MCF 10A (cell line): ENCODE measurements around the gene SORBS1. TPM values are rescaled to one million over a fixed set of nuclear protein-coding genes. Genes with fewer than 3 reads are reported as not detected.

Source experiments
- BruUV-seq: library from RNA; stranded (reverse); fragments of 400-500 nt; replicated peaks from 2 replicates; lab custom pipeline; 2021; lab: Mats Ljungman, UMichigan
- CTCF ChIA-PET: fragments of 300-600 bp; sonication (Branson Sonifier 250); formaldehyde crosslinking; extraction: SDS; loops from one replicate; lab custom pipeline; 2021; ENCODE audit warnings: antibody characterized with exemption, inconsistent platforms; lab: Yijun Ruan, JAX
- POLR2A ChIA-PET: fragments of 300-600, 350-650 bp; sonication (Branson Sonifier 250); formaldehyde crosslinking; extraction: SDS; loops from one replicate; lab custom pipeline; 2020; ENCODE audit warnings: antibody characterized with exemption, inconsistent platforms; lab: Yijun Ruan, JAX
- DNase-seq: peaks from one replicate; pipeline ENCODE4 v3.0.0-alpha.2; 2018; ENCODE audit not compliant: unreplicated experiment
- H3K27ac Mint-ChIP-seq: one replicate; pipeline ENCODE4 v1.8.0; 2022; ENCODE audit warnings: mild to moderate bottlenecking, low read depth, mixed read lengths; ENCODE audit not compliant: unreplicated experiment
- H3K27me3 Mint-ChIP-seq: one replicate; pipeline ENCODE4 v1.8.0; 2022; ENCODE audit warnings: mixed read lengths; ENCODE audit not compliant: insufficient read depth, unreplicated experiment
- H3K36me3 Mint-ChIP-seq: one replicate; pipeline ENCODE4 v1.8.0; 2022; ENCODE audit warnings: mild to moderate bottlenecking, moderate library complexity, mixed read lengths; ENCODE audit not compliant: insufficient read depth, unreplicated experiment
- H3K4me1 Mint-ChIP-seq: one replicate; pipeline ENCODE4 v1.8.0; 2022; ENCODE audit warnings: mixed read lengths; ENCODE audit not compliant: insufficient read depth, unreplicated experiment
- H3K4me3 Mint-ChIP-seq: one replicate; pipeline ENCODE4 v1.8.0; 2022; ENCODE audit warnings: mild to moderate bottlenecking, moderate library complexity, mixed read lengths; ENCODE audit not compliant: unreplicated experiment
- H3K9me3 Mint-ChIP-seq: one replicate; pipeline ENCODE4 v1.8.0; 2022; ENCODE audit warnings: mixed read lengths; ENCODE audit not compliant: unreplicated experiment
- intact Hi-C: fragments of 100-400 bp; cut with micrococcal nuclease; formaldehyde crosslinking; loops from 2 replicates; pipeline ENCODE4 v1.14.1; 2022
- total RNA-seq: library from RNA; stranded (reverse); gene quantifications from 2 replicates; pipeline ENCODE4 v1.2.3, GENCODE V29; 2022
- TF ChIP-seq, protein P1 (sequence below): fragments of 200-600 bp; IDR thresholded peaks from one replicate; pipeline ENCODE4 v1.8.0; 2022; ENCODE audit warnings: antibody characterized with exemption, mild to moderate bottlenecking; ENCODE audit not compliant: unreplicated experiment

The SORBS1 gene
- total RNA-seq, 1 experiment from 2014 or later = 1.0 TPM

DNA sequence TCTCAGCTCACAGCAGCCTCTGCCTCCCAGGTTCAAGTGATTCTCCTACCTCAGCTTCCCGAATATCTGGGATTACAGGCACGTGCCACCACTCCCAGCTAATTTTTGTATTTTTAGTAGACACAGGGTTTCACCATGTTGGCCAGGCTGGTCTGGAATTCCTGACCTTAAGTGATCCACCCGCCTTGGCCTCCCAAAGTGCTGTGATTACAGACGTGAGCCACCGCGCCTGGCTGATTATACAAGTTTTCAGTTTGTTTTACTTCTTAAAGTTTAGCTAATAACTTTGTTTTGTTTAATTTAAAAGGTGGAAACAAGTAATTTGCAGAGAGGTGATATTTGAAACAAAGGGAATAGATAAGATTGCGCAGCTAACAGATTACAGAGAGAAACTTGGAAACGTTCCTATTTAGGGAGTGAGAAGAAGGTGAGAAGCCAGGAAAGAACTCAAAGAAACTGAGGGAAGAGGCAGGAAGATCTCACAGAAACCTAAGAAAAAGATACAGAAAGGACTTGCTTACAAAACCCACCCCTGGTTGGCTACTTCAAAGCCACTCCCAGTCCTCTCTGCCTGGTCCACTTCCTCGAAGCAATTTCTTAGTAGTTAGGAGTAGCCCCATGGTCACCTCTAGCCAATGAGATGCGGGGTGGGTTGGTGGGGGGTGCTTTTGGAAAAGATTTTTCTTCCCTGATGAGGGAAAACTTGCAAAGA is 255.4 kb downstream of the SORBS1 start:
- ChIA-PET CTCF (interaction anchor here (0.6 kb wide), 2 partner anchors 45 to 317 kb away, joined by 3 read pairs; no protein-coding TSS in a partner anchor), POLR2A (no interaction called here)
- no peak overlapping the region for H3K27ac Mint-ChIP-seq
- no peak for DNase-seq
- intact Hi-C loops = loop anchor here (5.0 kb wide), 3 partner anchors 43 to 58 kb away; no protein-coding TSS in a partner anchor
- peaks cover 8% of the 10 kb centered on the region for H3K27me3 Mint-ChIP-seq
- H3K4me1 Mint-ChIP-seq = peaks cover 27% of the 10 kb centered on the region
- no TSS peak for BruUV-seq
- no peaks in the 10 kb centered on the region for H3K9me3 Mint-ChIP-seq
- no peak overlapping the region for H3K4me3 Mint-ChIP-seq
- TF ChIP-seq, protein P1, sequence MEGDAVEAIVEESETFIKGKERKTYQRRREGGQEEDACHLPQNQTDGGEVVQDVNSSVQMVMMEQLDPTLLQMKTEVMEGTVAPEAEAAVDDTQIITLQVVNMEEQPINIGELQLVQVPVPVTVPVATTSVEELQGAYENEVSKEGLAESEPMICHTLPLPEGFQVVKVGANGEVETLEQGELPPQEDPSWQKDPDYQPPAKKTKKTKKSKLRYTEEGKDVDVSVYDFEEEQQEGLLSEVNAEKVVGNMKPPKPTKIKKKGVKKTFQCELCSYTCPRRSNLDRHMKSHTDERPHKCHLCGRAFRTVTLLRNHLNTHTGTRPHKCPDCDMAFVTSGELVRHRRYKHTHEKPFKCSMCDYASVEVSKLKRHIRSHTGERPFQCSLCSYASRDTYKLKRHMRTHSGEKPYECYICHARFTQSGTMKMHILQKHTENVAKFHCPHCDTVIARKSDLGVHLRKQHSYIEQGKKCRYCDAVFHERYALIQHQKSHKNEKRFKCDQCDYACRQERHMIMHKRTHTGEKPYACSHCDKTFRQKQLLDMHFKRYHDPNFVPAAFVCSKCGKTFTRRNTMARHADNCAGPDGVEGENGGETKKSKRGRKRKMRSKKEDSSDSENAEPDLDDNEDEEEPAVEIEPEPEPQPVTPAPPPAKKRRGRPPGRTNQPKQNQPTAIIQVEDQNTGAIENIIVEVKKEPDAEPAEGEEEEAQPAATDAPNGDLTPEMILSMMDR = no peak
- no peaks in the 10 kb centered on the region for H3K36me3 Mint-ChIP-seq

DNA sequence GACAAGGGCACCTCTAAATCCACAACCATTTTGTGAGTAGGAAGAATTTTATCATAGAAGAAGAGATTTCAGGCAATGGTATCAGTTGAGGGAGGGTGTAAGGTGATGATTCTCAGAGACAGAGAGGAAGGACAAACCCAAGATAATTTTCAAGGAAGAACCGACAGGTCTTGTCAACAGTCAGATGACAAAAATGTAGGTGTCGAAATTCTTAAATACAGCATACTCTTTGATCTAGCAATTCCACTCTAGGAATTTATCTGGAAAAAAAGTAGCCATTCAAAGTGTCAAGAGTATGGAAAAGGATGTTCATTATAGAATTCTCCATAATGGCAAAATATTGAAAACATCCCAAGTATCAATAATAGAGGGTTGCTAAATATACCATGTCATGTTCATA is 256.2 kb downstream of the SORBS1 start:
- CTCF ChIA-PET = no interaction called here
- intact Hi-C loops = loop anchor here (5.0 kb wide), 3 partner anchors 43 to 58 kb away; no protein-coding TSS in a partner anchor
- H3K4me3 Mint-ChIP-seq = no peak overlapping the region
- DNase-seq = no peak
- TF ChIP-seq, protein P1 = no peak
- H3K36me3 Mint-ChIP-seq = no peaks in the 10 kb centered on the region
- POLR2A ChIA-PET = no interaction called here
- H3K27me3 Mint-ChIP-seq = peaks cover under 1% of the 10 kb centered on the region
- BruUV-seq = no TSS peak
- peaks cover 21% of the 10 kb centered on the region for H3K4me1 Mint-ChIP-seq
- H3K9me3 Mint-ChIP-seq = no peaks in the 10 kb centered on the region
- no peak overlapping the region for H3K27ac Mint-ChIP-seq

DNA sequence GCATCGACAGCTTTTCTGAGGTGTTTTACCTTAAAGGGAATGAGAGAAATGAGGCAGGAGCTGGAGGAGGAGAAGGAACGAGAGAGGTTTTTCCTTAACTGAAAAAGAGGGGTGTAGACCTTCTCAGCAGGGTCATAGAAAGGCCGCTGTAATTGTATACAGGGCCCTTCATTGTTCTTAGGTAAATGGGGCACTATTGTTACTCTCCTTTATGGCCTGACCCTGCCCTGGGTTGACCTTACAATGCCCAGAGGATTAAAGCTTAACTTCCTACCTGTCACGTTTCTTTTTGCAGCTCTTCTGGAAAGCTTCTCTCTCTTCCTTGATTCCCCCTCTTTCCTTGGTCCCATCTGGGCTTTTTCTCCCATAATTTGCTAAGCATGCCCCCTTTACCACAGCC is 256.7 kb downstream of the SORBS1 start:
- Mint-ChIP-seq H3K27me3 (no peaks in the 10 kb centered on the region), H3K27ac (no peak overlapping the region), H3K4me3 (no peak overlapping the region), H3K36me3 (no peaks in the 10 kb centered on the region), H3K4me1 (peaks cover 17% of the 10 kb centered on the region), H3K9me3 (no peaks in the 10 kb centered on the region)
- intact Hi-C loops = no loop called here
- no peak for DNase-seq
- ChIA-PET POLR2A (interaction anchor here (0.6 kb wide), 1 partner anchor 901 kb away, joined by 3 read pairs; no protein-coding TSS in a partner anchor), CTCF (interaction anchor here (0.5 to 0.6 kb wide), 2 partner anchors 24 to 58 kb away, joined by 3 read pairs; no protein-coding TSS in a partner anchor)
- TF ChIP-seq, protein P1 = no peak
- no TSS peak for BruUV-seq

- intact Hi-C loops = no loop called here
- no peak for DNase-seq
- no peaks in the 10 kb centered on the region for H3K27me3 Mint-ChIP-seq
- no TSS peak for BruUV-seq
- H3K9me3 Mint-ChIP-seq = no peaks in the 10 kb centered on the region
- peaks cover 12% of the 10 kb centered on the region for H3K4me1 Mint-ChIP-seq
- POLR2A ChIA-PET = interaction anchor here (0.6 kb wide), 1 partner anchor 901 kb away, joined by 3 read pairs; no protein-coding TSS in a partner anchor
- H3K36me3 Mint-ChIP-seq = no peaks in the 10 kb centered on the region
- no peak overlapping the region for H3K4me3 Mint-ChIP-seq
- CTCF ChIA-PET = interaction anchor here (0.6 kb wide), 1 partner anchor 25 kb away, joined by 3 read pairs; no protein-coding TSS in a partner anchor
- TF ChIP-seq, protein P1 = no peak
- H3K27ac Mint-ChIP-seq = no peak overlapping the region
Observed at GRCh38 chr10:95303950-95304349, 257.2 kb downstream of the SORBS1 start.
